ENCODE measurements around the gene ETDB.

- TF ChIP-seq CTCF (IDR thresholded peaks at IDR 0.05): no peak
- TF ChIP-seq POLR2A (IDR thresholded peaks at IDR 0.05): no peak
Measured at GRCh38 chrX:135094726-135095125, 25.6 kb downstream of the ETDB start.

Data from lower leg skin (tissue), 3 donors.